GM19397 (cell line): ENCODE measurements around the gene RPS6KC1.
"Not testable (repeated sequence)": the region's sequence is repeated elsewhere in the genome, so short reads cannot be mapped to it uniquely, and the experiment has no call there.

Experiments used
- ATAC-seq: cut with Tn5 transposase; IDR thresholded peaks from one replicate; pipeline ENCODE4 v1.9.1; 2021; ENCODE audit warnings: mild to moderate bottlenecking, moderate library complexity; ENCODE audit not compliant: unreplicated experiment

RPS6KC1 gene

DNA sequence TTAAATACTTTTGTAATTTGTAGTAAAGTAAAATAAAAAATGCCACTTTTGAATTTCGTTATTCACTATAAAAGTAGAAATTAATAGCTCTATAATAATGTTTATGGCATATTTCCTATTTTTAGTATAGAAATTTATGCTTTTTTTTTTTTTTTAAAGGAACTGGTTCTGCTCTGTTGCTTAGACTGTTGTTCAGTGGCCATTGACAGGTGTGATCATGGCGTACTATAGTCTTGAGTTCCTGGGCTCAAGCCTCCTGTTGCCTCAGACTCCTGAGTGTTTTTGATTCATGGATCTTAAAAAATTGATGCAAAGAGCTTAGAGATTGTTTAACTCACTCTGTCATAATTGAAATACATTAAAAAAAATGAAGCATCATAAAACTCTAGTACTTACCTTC, 53.6 kb downstream of the RPS6KC1 start:
- no peak for ATAC-seq

GRCh38 chr1:213106298-213106697, 55.3 kb downstream of the RPS6KC1 start:
- ATAC-seq: no peak

GRCh38 chr1:213107613-213108012, 56.6 kb downstream of the RPS6KC1 start:
- ATAC-seq: no peak

DNA sequence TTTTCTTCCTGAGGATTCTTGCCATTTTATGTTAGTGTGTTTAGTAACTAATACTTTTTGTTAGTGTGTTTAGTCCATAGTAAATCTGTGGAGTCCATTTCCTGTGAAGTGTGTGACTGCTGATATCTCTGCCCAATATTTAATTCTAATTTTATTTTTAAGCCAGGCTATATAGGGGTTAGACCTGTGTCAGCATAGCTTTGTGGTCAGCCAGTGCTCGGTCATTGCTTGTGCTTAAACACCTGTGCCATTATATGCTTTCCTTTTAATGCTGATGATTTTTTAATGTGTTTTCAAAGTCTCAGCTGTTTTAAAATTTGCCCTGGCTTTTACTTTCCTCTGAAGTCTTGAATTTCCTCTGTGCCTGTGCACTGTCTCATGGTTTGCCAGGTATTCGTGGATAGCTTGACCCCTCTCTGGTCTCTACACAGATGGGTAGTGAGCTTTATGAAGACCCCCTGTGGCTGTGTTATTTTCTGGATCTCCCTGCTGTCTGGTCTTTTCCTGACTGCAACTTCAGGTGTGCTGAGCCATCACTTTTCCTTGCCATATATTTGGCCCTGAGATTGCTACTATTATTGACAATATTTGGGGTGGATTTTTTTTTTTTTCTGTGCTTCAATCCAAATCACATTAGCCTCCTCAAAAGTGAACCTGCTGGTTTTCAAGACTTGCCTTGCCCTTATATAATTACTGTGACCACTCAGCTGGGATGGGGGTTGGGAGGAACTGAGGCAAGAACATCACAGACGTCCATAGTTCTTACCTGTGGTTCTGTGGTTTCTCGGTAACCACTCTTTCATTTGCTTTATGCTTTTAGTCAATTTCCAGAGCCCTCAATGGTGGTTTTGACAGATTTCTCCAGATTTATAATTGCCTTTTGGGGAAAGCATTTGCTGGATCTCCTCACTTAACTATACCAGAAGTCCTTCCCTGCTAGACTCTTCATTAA, 59.6 kb downstream of the RPS6KC1 start:
- peak; percentile 45 for ATAC-seq

- no peak for ATAC-seq
Observed at GRCh38 chr1:213111502-213111901, 60.5 kb downstream of the RPS6KC1 start.

- not testable (repeated sequence) for ATAC-seq
Observed at GRCh38 chr1:213112723-213113122, 61.7 kb downstream of the RPS6KC1 start.

- ATAC-seq: not testable (repeated sequence)
Observed at GRCh38 chr1:213117699-213118180, 66.7 kb downstream of the RPS6KC1 start.

DNA sequence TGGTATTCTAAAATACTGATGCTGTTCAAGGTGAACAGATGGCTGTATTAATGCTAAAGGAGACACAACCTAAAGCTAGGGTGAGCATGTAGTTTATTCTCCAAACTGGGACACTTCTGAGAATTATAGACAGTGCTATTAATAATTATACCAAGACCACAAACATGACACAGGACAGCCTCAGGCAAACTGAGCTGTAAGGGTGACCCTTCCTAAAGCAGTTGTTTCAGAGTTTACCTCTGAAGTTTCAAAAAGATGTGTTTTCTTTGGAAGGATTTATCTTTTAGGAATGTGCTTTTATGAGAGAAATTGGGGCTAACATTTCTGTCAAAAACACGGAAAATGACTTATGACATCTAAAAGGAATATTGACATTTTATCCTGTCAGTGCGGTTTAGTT, 68.8 kb downstream of the RPS6KC1 start:
- no peak for ATAC-seq

GRCh38 chr1:213120386-213120785, 69.3 kb downstream of the RPS6KC1 start:
- ATAC-seq: no peak

- no peak for ATAC-seq
Observed at GRCh38 chr1:213120961-213121360, 69.9 kb downstream of the RPS6KC1 start.

- no peak for ATAC-seq
Observed at GRCh38 chr1:213122514-213122929, 71.5 kb downstream of the RPS6KC1 start.

GRCh38 chr1:213123087-213123486, 72.0 kb downstream of the RPS6KC1 start:
- ATAC-seq: no peak

GRCh38 chr1:213123536-213123935, 72.5 kb downstream of the RPS6KC1 start:
- no peak for ATAC-seq

- ATAC-seq: no peak
Observed at GRCh38 chr1:213124590-213124989, 73.5 kb downstream of the RPS6KC1 start.

GRCh38 chr1:213125643-213126042, 74.6 kb downstream of the RPS6KC1 start:
- ATAC-seq: no peak

DNA sequence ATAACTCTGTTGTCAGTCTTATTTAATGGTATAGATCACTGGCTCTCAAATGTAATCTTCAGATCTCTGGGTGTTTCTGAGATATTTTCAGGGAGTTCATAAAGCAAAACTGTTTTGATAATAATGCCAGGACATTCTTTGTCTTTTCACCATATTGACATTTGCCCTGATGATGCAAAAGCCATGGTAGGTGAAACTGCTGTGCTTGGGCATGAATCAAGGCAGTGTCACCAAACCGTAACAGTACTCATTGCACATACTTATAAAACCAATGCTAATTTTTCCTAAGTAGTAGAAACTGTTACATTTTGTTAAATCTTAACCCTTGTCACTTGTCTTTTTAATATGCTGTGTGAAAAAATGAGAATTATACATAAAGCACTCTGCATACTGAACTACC, 76.0 kb downstream of the RPS6KC1 start:
- ATAC-seq: no peak

DNA sequence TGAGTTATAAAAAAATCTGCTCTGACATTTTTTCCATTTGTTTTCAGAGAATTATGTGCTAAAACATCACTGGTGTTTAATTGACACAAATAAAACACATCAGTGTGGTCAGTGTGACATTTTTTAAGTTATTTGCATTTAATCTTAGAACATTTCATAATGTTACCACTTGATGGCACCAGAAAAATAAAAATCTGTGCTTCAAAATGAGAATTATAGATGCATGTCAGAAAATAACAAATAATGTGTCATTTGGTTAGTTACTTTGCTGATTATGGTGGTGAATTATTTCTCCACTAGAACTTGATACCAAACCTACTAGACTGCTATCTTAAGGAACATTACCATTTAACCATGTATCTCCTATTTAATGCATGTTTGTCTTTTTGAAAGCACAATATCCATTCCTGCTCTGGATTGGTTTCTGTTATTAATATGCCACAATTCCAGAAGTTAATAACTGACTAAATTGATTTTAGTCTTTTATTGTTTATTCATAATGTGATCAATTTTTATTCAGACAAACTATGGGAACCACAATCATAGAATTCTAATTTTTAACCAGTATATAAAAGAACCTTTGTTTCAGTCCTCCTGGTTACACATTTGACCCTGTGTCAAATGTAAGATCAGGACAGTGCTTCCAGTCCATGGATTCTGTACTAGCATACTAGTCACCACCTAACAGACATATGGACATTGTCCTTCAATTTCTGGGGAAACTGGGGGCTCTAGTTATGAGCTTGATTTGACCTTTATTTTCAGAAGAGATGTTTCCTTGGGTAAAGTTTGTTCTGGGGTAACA, 81.0 kb downstream of the RPS6KC1 start:
- ATAC-seq: no peak

GRCh38 chr1:213135572-213135971, 84.5 kb downstream of the RPS6KC1 start:
- no peak for ATAC-seq

DNA sequence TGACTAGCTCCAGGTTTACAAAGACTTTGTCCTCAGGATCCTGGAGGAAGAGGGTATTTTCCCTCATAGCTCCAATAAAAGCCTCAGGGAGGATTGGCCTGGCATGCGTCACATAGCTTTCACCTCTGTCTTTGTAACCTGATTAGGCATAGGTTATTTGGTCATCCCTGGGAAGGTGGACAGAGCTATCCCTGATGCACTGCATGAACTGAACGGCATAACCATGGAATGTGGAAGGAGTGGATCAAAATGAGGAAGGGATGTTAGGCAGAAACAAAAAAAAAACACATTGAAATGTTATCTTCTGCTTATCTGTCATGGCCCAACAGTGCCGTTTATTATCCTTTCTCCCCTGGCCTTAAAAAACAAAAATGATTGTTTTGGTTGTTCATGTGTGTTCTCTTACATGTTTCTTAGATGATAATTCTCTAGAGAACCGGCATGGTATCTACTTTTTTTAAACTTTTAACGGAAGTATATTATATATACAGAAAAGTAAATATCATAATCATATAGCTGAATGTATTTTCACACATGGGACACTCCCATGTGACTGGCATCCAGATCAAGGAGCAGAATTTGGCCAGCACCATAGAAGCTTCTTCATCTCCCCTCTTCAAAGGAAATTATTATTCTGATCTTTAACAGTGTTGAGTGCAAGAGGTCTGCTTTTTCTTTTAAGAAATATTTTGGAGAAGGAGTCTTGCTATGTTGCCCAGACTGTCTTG, 85.3 kb downstream of the RPS6KC1 start:
- ATAC-seq: no peak

DNA sequence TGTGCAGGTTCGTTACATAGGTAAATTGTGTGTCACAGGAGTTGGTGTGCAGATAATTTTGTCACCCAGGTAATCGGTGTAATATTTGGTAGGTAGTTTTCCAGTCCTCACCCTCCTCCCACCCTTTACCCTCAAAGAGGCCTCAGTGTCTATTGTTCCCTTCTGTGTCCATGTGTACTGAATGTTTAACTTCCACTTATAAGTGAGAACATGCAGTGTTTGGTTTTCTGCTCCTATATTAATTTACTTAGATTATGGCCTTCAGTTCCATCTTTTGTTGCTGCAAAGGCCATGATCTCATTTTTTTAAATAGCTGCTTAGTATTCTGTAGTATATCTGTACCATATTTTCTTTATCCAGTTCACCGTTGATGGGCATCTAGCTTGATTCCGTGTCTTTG, 87.3 kb downstream of the RPS6KC1 start:
- ATAC-seq: no peak

DNA sequence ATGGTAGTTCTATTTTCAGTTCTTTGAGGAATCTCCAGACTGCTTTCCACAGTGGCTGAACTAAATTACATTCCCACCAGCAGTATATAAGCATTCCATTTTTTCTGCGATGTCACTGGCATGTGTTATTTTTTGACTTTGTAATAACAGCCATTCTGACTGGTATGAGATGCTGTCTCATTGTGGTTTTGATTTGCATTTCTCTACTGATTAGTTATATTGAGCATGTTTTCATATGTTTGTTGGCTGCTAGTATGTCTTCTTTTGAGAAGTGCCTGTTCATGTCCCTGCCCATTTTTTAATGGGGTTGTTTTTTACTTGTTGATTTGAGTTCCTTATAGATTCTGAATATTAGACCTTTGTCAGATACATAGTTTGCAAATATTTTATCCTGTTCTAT, 87.9 kb downstream of the RPS6KC1 start:
- ATAC-seq: no peak
